Ovary (tissue), 9 donors: ENCODE results near the gene ADPRHL1. TPM values are rescaled to one million over a fixed set of nuclear protein-coding genes. Genes with fewer than 3 reads are reported as not detected.
"Not testable (repeated sequence)": the region's sequence is repeated elsewhere in the genome, so short reads cannot be mapped to it uniquely, and the experiment has no call there.

Experiments
- DNase-seq, 5 donors: peaks; one replicate each; pipeline ENCODE4 v3.0.0-alpha.2; 2019 to 2020
- H3K27ac ChIP-seq, 2 donors: fragments of 200-600 bp; one replicate each; pipeline versions ENCODE4 v1.5.1 to v1.8.0; 2019 to 2022
- H3K27me3 ChIP-seq: fragments of 200-600 bp; one replicate; pipeline ENCODE4 v1.8.0; 2022
- H3K36me3 ChIP-seq: fragments of 200-600 bp; sonication (generic); one replicate; pipeline ENCODE4 v1.5.1; 2019
- H3K4me1 ChIP-seq: one replicate; pipeline ENCODE4 v1.8.1; 2013; ENCODE audit warnings: mild to moderate bottlenecking, moderate library complexity; ENCODE audit not compliant: insufficient read depth
- H3K4me3 ChIP-seq: fragments of 200-600 bp; sonication (generic); one replicate; pipeline ENCODE4 v1.5.1; 2017
- H3K9me3 ChIP-seq, 2 donors: fragments of 200-600 bp in 1 of 2; sonication (generic) in 1 of 2; one replicate each; pipeline versions ENCODE4 v1.5.1 to v1.8.1; 2013 to 2019; ENCODE audit warnings: mild to moderate bottlenecking in 1 of 2, moderate library complexity in 1 of 2
- EP300 ChIP-seq: sonication (generic); formaldehyde crosslinking; IDR thresholded peaks from one replicate; pipeline ENCODE4 v1.6.1; 2017; ENCODE audit warnings: antibody characterized with exemption
- POLR2A ChIP-seq: fragments of 450-650 bp; IDR thresholded peaks from one replicate; pipeline ENCODE4 v1.6.1; 2017; ENCODE audit warnings: antibody characterized with exemption, mild to moderate bottlenecking, moderate library complexity
- WGBS, 3 donors: extraction: QIAGEN DNeasy Blood & Tissue Kit in 1 of 3; methylation state at CpG; one replicate each; pipeline versions ENCODE4 v1.1.5 to v1.1.7; 2013 to 2017; 5-methylcytosine and 5-hydroxymethylcytosine counted together
- intact Hi-C, 4 donors: fragments of 100-400 bp; cut with DNase I; formaldehyde crosslinking; loops; one replicate each; pipeline versions ENCODE4 v1.11.0 to v1.15.1; 2022 to 2023
- polyA plus RNA-seq, 2 donors: library from polyadenylated mRNA; stranded (reverse); fragments of 200-250 nt in 1 of 2; fragments of 350-450 nt in 1 of 2; fragmentation: Illumina TruSeq in 1 of 2; extraction: RNeasy Lipid Tissue Mini Kit (QIAGEN cat#74804) in 1 of 2; gene quantifications; one replicate each; pipeline ENCODE4 v1.2.3, GENCODE V29; 2013 to 2014
- total RNA-seq, 7 donors: library from RNA; depleted of rRNA in 2 of 7; stranded (reverse); fragments of >200 nt in 2 of 7; fragmentation: NEBNext Ultra II Directional in 3 of 7; extraction: Animal tissue kit (Norgen Biotek cat#: 25700) in 3 of 7; gene quantifications; one replicate each; pipeline versions ENCODE4 v1.1.0 to v1.2.4, GENCODE V29; 2016 to 2023
- TF ChIP-seq, protein P1 (sequence below), 3 donors: fragments of 450-650 bp in 2 of 3; fragments of 200-600 bp in 1 of 3; IDR thresholded peaks; one replicate each; pipeline versions ENCODE4 v1.5.1 to v1.8.0; 2016 to 2022; ENCODE audit warnings: antibody characterized with exemption in 3 of 3, mild to moderate bottlenecking in 1 of 3
- donor health status: DM: no; HTN: no; CAD: no; lungs with moderate emphysema.
- donor health status: DM: no; HTN: no; CAD: no.
- donor health status: Bipolar disorder and iron deficiency.
- donor health status: DM: yes; HTN: yes; CAD: no.
- donor health status: DM: no; HTN: no; CAD: no.
- donor health status: DM: yes; HTN: yes; CAD: no.

Gene ADPRHL1
- total and polyA plus RNA-seq, 9 donors = 1.6 to 5.0 (median 2.2) TPM

DNA sequence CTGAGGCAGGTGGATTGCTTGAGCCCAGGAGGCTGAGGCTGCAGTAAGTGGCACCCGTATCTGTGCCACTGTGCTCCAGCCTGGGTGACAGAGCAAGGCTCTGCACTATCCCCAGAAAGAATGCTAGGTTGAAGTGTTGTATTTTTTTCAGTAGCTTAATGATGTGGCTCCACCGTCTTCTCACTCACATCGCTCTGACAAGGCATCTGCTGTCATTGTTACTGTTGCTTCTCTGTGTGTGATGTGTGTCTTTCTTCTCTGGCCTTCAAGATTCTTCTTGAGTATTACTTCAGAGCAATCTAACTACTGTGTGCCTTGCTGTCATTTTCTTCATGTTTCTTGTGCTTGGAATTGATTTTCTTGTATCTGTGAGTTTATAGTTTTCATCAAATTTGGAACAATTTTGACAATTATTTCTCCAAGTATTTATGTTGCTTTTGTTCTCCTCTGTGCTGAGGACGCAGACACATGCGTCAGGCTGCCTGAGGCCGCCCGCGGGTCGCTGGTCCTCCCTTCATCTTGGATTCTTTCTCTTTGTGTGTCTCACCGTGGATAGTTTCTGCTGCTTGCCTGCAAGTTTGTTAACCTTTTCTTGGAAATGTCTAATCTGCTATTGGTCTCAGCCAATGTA, 10.8 kb downstream of the ADPRHL1 start:
- H3K4me1 ChIP-seq = no peaks in the 10 kb centered on the region
- H3K36me3 ChIP-seq = no peaks in the 10 kb centered on the region
- intact Hi-C loops = no loop called here
- no peaks in the 10 kb centered on the region for H3K9me3 ChIP-seq
- TF ChIP-seq POLR2A = no peak
- TF ChIP-seq, protein P1, sequence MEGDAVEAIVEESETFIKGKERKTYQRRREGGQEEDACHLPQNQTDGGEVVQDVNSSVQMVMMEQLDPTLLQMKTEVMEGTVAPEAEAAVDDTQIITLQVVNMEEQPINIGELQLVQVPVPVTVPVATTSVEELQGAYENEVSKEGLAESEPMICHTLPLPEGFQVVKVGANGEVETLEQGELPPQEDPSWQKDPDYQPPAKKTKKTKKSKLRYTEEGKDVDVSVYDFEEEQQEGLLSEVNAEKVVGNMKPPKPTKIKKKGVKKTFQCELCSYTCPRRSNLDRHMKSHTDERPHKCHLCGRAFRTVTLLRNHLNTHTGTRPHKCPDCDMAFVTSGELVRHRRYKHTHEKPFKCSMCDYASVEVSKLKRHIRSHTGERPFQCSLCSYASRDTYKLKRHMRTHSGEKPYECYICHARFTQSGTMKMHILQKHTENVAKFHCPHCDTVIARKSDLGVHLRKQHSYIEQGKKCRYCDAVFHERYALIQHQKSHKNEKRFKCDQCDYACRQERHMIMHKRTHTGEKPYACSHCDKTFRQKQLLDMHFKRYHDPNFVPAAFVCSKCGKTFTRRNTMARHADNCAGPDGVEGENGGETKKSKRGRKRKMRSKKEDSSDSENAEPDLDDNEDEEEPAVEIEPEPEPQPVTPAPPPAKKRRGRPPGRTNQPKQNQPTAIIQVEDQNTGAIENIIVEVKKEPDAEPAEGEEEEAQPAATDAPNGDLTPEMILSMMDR (IDR thresholded peaks at IDR 0.05) = no peak
- TF ChIP-seq EP300 = no peak
- WGBS, 3 donors = 83 to 87% (median 84%) methylated on average over 10 of the region's 10 CpGs
- peak in 1 of 5 donors; percentile 1 for DNase-seq
- no peaks in the 10 kb centered on the region for H3K27me3 ChIP-seq
- no peak overlapping the region for H3K27ac ChIP-seq
- H3K4me3 ChIP-seq = no peak overlapping the region

DNA sequence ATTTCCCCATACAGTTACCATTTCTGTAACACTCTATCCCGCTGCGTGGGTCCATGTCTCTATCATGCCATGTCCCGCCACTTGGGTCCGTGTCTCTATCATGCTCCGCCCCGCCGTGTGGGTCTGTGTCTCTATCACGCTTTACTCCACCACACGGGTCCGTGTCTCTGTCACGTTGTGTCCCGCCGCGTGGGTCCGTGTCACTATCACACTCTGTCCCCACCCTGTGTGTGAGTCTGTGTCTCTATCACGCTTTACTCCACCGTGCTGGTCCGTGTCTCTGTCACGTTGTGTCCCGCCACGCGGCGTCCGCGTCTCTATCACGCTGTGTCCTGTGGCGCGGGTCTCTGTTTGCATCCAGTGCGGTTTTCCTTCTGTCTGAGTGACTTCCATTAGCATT, 11.6 kb downstream of the ADPRHL1 start:
- intact Hi-C loops = no loop called here
- 94 to 97% (median 97%) methylated on average over 29 of the region's 29 CpGs for WGBS, 3 donors
- DNase-seq = peak in 1 of 5 donors; percentile 20
- Histone ChIP-seq H3K36me3 (no peaks in the 10 kb centered on the region), H3K9me3 (no peaks in the 10 kb centered on the region), H3K27ac (no peak overlapping the region), H3K4me3 (no peak overlapping the region), H3K27me3 (no peaks in the 10 kb centered on the region), H3K4me1 (no peaks in the 10 kb centered on the region)
- TF ChIP-seq, protein P1 (IDR thresholded peaks at IDR 0.05) = no peak
- no peak for TF ChIP-seq POLR2A
- TF ChIP-seq EP300 = no peak

DNA sequence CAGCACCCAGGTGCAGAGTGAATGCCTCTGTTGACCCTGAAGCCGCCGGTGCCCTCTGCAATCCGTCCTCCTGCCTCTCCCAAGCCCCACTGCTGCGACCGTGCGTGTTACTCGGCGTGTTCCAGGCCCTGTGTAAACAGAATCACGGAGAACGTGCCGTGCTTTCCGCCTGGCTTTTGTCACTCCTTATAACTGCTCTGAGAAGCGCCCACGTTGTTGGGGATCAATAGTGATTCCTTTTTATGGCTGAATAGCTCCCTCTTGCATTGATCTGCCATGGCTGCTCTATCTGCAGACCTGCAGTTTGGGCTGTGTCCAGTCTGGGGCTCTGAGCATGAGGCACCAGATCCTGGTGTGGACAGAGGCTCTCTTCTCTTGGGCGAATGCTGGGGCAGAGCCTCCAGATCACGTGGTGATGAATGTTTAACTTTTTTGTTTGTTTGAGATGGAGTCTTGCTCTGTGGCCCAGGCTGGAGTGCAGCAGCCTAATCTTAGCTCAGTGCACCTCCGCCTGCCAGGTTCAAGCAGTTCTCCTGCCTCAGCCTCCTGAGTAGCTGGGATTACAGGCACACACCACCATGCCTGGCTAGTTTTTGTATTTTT, 15.8 kb downstream of the ADPRHL1 start:
- H3K9me3 ChIP-seq = no peaks in the 10 kb centered on the region
- no peaks in the 10 kb centered on the region for H3K36me3 ChIP-seq
- no peak overlapping the region for H3K4me3 ChIP-seq
- DNase-seq = no peak
- intact Hi-C loops = no loop called here
- no peaks in the 10 kb centered on the region for H3K27me3 ChIP-seq
- WGBS, 3 donors = 77 to 88% (median 85%) methylated on average over 17 of the region's 17 CpGs
- no peaks in the 10 kb centered on the region for H3K4me1 ChIP-seq
- no peak overlapping the region for H3K27ac ChIP-seq
- no peak for TF ChIP-seq EP300
- TF ChIP-seq POLR2A = no peak
- TF ChIP-seq, protein P1 (IDR thresholded peaks at IDR 0.05) = no peak

DNA sequence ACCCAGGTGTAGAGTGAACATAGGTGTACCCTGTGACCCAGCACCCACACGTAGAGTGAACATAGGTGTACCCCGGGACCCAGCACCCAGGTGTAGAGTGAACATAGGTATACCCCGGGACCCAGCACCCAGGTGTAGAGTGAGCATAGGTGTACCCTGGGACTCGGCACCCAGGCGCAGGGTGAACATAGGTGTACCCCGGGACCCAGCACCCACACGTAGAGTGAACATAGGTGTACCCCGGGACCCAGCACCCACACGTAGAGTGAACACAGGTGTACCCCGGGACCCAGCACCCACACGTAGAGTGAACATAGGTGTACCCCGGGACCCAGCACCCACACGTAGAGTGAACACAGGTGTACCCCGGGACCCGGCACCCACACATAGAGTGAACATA, 16.4 kb downstream of the ADPRHL1 start:
- intact Hi-C loops, H3K36me3 ChIP-seq, H3K27me3 ChIP-seq, H3K4me3 ChIP-seq, H3K27ac ChIP-seq, H3K4me1 ChIP-seq, DNase-seq, H3K9me3 ChIP-seq: not testable (repeated sequence)
- WGBS, 3 donors = 92 to 98% (median 95%) methylated on average over 15 of the region's 15 CpGs

DNA sequence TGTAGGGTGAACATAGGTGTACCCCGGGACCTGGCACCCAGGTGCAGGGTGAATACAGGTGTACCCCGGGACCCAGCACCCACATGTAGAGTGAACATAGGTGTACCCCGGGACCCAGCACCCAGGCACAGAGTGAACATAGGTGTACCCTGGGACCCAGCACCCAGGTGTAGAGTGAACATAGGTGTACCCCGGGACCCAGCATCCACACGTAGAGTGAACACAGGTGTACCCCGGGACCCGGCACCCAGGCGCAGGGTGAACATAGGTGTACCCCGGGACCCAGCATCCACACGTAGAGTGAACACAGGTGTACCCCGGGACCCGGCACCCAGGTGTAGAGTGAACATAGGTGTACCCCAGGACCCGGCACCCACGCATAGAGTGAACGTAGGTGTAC, 17.4 kb downstream of the ADPRHL1 start:
- 93 to 95% (median 94%) methylated on average over 15 of the region's 15 CpGs for WGBS, 3 donors
- H3K27me3 ChIP-seq, H3K36me3 ChIP-seq, DNase-seq, intact Hi-C loops, H3K4me3 ChIP-seq, H3K9me3 ChIP-seq, H3K27ac ChIP-seq, H3K4me1 ChIP-seq: not testable (repeated sequence)
